Heart left ventricle (tissue), 13 donors: ENCODE results near the gene HOXC13.

Experiments used
- CTCF ChIP-seq, 12 donors: fragments of 200-600 bp; sonication (generic) in 4 of 12; IDR thresholded peaks; one replicate each; pipeline versions ENCODE4 v1.5.0 to v1.8.0; 2018 to 2022; ENCODE audit warnings: antibody characterized with exemption in 12 of 12, mild to moderate bottlenecking in 5 of 12
- POLR2A ChIP-seq, 2 donors: fragments of 450-650 bp; IDR thresholded peaks; one replicate each; pipeline ENCODE4 v1.6.1; 2017; ENCODE audit warnings: antibody characterized with exemption in 2 of 2, mild to moderate bottlenecking in 2 of 2, moderate library complexity in 2 of 2
- donor health status: ischemic (EF 13 %, LVEDD 7.1; RV severe dilation, severe dysfunction).
- donor health status: DM: no; HTN: yes; CAD: no.
- donor health status: DM: no; HTN: no; CAD: no.
- donor health status: ischemic (EF 25% LVEDD 6.9; RV normal size, moderate dysfunction).
- donor health status: ischemic (EF 25% LVEDD 5.7; RV mildly dilated, moderate dysfunction).
- donor health status: ischemic (EF 35%, LVEDD 5.7; RV mildly dilated, moderate dysfunction).
- donor health status: nonischemic (EF 11% LVEDD 7.7; RV severe dilation, severe dysfunction).
- donor health status: DM: yes; HTN: yes; CAD: no.
- donor health status: PGD.
- donor health status: ischemic (EF 29% LVEDD 5.4; RV normal size, mild dysfunction).
- donor health status: nonischemic (EF 23%, LVEDD 6.1; RV moderate dilation, normal function).

- TF ChIP-seq CTCF (IDR thresholded peaks at IDR 0.05) (no peak), POLR2A (IDR thresholded peaks at IDR 0.05) (no peak)
Observed at GRCh38 chr12:53976172-53976822, 37.7 kb downstream of the HOXC13 start.
